Pancreas (tissue), 10 donors: ENCODE measurements around the gene MED8. TPM values are rescaled to one million over a fixed set of nuclear protein-coding genes. Genes with fewer than 3 reads are reported as not detected.

Experiments
- ATAC-seq, 4 donors: fragments of 200-7000 bp; cut with Tn5 transposase; one replicate each; pipeline versions ENCODE4 v1.8.0 to v1.9.1; 2020; ENCODE audit warnings: mild to moderate bottlenecking in 4 of 4, moderate library complexity in 4 of 4
- DNase-seq, 6 donors: peaks; one replicate each; pipeline ENCODE4 v3.0.0-alpha.2; 2020
- FAIRE-seq: peaks from 2 replicates; lab custom pipeline; 2012; peaks lifted over from hg19 to GRCh38; lab: Jason Lieb, UNC
- H3K27ac ChIP-seq, 4 donors: fragments of 200-600 bp; sonication (generic); 1 replicate in 3 of 4; 2 replicates in 1 of 4; pipeline versions ENCODE4 v1.5.0 to v1.8.0; 2020
- H3K27me3 ChIP-seq, 4 donors: fragments of 200-600 bp; one replicate each; pipeline ENCODE4 v1.8.0; 2021
- H3K36me3 ChIP-seq, 3 donors: fragments of 200-600 bp; sonication (generic) in 1 of 3; one replicate each; pipeline versions ENCODE4 v1.5.0 to v1.8.0; 2020 to 2021
- H3K4me1 ChIP-seq, 3 donors: fragments of 200-600 bp; one replicate each; pipeline ENCODE4 v1.8.0; 2021
- H3K4me3 ChIP-seq, 4 donors: fragments of 200-600 bp; sonication (generic) in 2 of 4; one replicate each; pipeline versions ENCODE4 v1.5.0 to v1.8.0; 2020 to 2021
- H3K9me3 ChIP-seq, 4 donors: fragments of 200-600 bp; one replicate each; pipeline ENCODE4 v1.8.0; 2021
- WGBS, 2 donors: extraction: QIAGEN DNeasy Blood & Tissue Kit; methylation state at CpG; one replicate each; pipeline ENCODE4 v1.1.7; 2013; 5-methylcytosine and 5-hydroxymethylcytosine counted together
- intact Hi-C, 3 donors: fragments of 100-400 bp; cut with DNase I; formaldehyde crosslinking; loops; one replicate each; pipeline versions ENCODE4 v1.11.1 to v1.14.2; 2022
- polyA plus RNA-seq, 2 donors: library from polyadenylated mRNA; stranded (reverse); fragments of 200-250 nt; gene quantifications; one replicate each; pipeline ENCODE4 v1.2.3, GENCODE V29; 2013
- total RNA-seq, 6 donors: library from RNA; stranded (reverse); fragmentation: NEBNext Ultra II Directional in 4 of 6; extraction: Animal tissue kit (Norgen Biotek cat#: 25700) in 4 of 6; gene quantifications; one replicate each; pipeline versions ENCODE4 v1.2.1 to v1.2.4, GENCODE V29; 2021 to 2023
- TF ChIP-seq, protein P1 (sequence below), 4 donors: fragments of 200-600 bp; sonication (generic) in 3 of 4; IDR thresholded peaks; one replicate each; pipeline versions ENCODE4 v1.5.0 to v1.8.0; 2021; ENCODE audit warnings: antibody characterized with exemption in 4 of 4
- donor health status: healthy with polysubstance abuse.
- donor health status: DM: no; HTN: no; CAD: no; lungs with moderate emphysema.
- donor health status: DM: no; HTN: no; CAD: no.
- donor health status: control.
- donor health status: control.
- donor health status: Bipolar disorder and iron deficiency.
- donor health status: DM: yes; HTN: yes; CAD: no.
- donor health status: DM: no; HTN: no; CAD: no.
- donor health status: DM: no; HTN: no; CAD: no.
- donor health status: DM: yes; HTN: yes; CAD: no.

MED8 gene, protein sequence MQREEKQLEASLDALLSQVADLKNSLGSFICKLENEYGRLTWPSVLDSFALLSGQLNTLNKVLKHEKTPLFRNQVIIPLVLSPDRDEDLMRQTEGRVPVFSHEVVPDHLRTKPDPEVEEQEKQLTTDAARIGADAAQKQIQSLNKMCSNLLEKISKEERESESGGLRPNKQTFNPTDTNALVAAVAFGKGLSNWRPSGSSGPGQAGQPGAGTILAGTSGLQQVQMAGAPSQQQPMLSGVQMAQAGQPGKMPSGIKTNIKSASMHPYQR
- total RNA-seq (10 to 100 TPM; 13.5 to 22.6 (median 16.6) TPM), polyA plus RNA-seq (10 to 100 TPM; 15.3 to 24.8 TPM)

DNA sequence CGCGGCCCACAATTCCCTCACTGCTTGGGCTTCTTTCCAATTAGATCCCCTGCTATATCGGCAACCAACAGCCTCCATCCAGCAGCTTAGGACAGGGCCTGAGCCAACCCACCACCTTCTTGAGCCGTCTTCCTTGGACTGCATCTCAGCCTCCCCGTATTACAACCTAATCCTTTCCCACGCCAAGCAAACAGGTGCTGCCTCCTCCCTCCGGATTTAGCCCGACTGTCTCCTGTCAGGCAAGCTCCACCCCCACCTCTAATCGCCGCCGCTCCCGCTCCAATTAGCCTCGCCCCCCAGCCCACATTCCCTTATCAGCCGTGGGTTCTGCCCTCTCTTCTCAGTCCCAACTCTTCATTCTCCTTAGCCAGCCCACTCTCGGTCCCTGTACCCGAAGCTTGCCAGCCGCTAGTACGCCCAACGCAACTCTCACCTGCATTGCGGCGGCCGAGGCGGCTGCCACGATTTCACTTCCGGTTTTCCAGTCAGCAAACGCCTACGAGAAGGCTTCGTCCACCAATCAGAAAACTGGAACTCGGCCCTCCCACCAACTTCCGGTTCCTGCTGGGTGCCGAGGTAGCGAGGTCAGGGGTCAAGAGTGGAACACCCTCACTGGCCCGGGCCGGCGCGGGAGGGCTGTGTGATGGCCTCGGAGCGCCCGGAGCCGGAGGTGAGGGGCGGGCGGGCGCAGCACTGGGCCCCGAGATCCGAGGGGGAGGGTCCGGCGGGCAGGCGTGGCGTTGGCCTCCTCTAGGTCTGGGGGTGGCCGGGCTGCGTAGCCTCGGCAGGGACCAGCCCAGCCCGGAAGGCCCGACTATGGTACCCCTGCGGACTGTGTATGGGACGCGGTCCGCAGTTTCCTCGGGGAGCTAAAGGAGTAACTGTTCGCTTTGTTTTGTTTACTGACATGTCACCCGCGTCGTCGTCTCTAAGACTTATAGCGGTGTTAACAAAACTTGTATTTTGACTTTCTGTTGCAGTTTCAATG is at the start of gene MED8, which contains the start of gene SZT2:
Gene MED8, minus strand, starts transcription at position 475 of the 988 bp plus-strand sequence. Its CDS starts 36 bp downstream, at position 439.
Gene SZT2, plus strand, starts transcription at position 574 of the 988 bp plus-strand sequence. Its CDS starts 70 bp downstream, at position 644.
- Histone ChIP-seq H3K9me3 (no peaks in the 10 kb centered on the region), H3K4me1 (peaks cover 8 to 24% (median 18%) of the 10 kb centered on the region in 3 donors), H3K27ac (peak within 1 kb of the TSS; percentile 70 to 78 (median 76)), H3K36me3 (peaks cover 13 to 21% (median 17%) of the 10 kb centered on the region in 3 donors), H3K4me3 (peak within 1 kb of the TSS; percentile 87 to 96 (median 92)), H3K27me3 (no peaks in the 10 kb centered on the region)
- ATAC-seq (peak; percentile 99), DNase-seq (peak; percentile 91 to 97 (median 95)), FAIRE-seq (no peak)
- TF ChIP-seq, protein P1, sequence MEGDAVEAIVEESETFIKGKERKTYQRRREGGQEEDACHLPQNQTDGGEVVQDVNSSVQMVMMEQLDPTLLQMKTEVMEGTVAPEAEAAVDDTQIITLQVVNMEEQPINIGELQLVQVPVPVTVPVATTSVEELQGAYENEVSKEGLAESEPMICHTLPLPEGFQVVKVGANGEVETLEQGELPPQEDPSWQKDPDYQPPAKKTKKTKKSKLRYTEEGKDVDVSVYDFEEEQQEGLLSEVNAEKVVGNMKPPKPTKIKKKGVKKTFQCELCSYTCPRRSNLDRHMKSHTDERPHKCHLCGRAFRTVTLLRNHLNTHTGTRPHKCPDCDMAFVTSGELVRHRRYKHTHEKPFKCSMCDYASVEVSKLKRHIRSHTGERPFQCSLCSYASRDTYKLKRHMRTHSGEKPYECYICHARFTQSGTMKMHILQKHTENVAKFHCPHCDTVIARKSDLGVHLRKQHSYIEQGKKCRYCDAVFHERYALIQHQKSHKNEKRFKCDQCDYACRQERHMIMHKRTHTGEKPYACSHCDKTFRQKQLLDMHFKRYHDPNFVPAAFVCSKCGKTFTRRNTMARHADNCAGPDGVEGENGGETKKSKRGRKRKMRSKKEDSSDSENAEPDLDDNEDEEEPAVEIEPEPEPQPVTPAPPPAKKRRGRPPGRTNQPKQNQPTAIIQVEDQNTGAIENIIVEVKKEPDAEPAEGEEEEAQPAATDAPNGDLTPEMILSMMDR (IDR thresholded peaks at IDR 0.05): no peak
- intact Hi-C loops: no loop called here
- WGBS, 2 donors: 0 to 1% methylated on average over 63 to 65 of the region's 65 CpGs

DNA sequence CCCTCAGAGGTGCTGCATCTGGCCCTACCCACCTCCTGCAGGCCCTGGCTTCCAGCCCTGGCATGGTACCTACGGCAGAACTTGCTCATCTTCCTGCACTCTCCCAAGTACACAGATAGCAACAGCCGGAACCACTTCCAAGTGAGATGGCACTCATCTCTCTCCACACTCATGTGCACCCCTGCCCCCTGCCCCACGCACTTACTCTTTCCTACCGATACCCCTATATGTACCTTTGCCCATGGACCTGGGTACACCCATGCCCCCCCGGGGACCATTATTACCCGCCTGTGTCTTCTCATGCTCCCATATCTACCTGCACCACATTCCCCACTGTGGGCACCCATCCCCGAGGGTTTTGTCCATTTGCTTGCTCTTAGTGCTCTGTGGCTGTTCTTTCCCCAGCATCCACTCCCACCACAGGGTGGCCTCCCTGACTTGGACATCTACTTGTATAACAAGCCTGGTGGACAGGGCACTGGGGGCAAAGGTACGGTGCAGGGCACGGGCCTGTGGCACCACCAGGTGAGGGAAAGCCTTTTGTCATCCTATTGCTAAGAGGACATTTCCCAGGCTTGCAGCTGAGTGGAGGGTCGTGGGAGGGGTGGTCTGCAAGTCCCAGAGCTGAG is 49.5 kb upstream of the MED8 start:
- intact Hi-C loops: no loop called here
- no peaks in the 10 kb centered on the region for H3K27me3 ChIP-seq
- H3K27ac ChIP-seq: no peak overlapping the region
- FAIRE-seq (no peak), DNase-seq (peak in 2 of 6 donors; percentile 15 to 29), ATAC-seq (no peak)
- no peaks in the 10 kb centered on the region for H3K4me1 ChIP-seq
- H3K4me3 ChIP-seq: no peak overlapping the region
- TF ChIP-seq, protein P1 (IDR thresholded peaks at IDR 0.05): no peak
- 83 to 88% methylated on average over 10 of the region's 10 CpGs for WGBS, 2 donors
- peaks cover 0 to 36% (median 20%) of the 10 kb centered on the region in 3 donors for H3K36me3 ChIP-seq
- H3K9me3 ChIP-seq: no peaks in the 10 kb centered on the region

DNA sequence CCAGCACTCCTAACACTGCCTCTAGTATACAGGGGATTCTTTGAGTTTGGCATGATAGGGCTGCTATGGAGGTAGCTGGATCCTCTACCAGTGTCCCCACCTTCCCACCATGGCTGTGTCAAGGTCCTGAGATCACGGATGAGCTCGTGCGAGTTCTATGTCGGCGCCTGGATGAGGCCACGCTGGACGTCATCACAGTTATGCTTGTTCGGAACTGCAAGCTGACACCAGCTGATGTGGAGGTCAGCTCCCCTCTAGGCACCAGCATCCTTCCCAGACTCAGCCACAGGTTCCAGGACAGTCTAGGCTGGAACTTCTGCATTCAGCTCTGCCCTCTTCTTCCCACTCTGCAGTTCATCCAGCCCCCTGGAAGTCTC is 49.0 kb upstream of the MED8 start:
- Histone ChIP-seq H3K4me1 (no peaks in the 10 kb centered on the region), H3K36me3 (peaks cover 0 to 36% (median 16%) of the 10 kb centered on the region in 3 donors), H3K27me3 (no peaks in the 10 kb centered on the region), H3K9me3 (no peaks in the 10 kb centered on the region), H3K4me3 (no peak overlapping the region), H3K27ac (no peak overlapping the region)
- TF ChIP-seq, protein P1 (IDR thresholded peaks at IDR 0.05): no peak
- ATAC-seq (no peak), FAIRE-seq (no peak), DNase-seq (peak in 1 of 6 donors; percentile 18)
- intact Hi-C loops: no loop called here
- 95 to 98% methylated on average over 8 of the region's 8 CpGs for WGBS, 2 donors

DNA sequence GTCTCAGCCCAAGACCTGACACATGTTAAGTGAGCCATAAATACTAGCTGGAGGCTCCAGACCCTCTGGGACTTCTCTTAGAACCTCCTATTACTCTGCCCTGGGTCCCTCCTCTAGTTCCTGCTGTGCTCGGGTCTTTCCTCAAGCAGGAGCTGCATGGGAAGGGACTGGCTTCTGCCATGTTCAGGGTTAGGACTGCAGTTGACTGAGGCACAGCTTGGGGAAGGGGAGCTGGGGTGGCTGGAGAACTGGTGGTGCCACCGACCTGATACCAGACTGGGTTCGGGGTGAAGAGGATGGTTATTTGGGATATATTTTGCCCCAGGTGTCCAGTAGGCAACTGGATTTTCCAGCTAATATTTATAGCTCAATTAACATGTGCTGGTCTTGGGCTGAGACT is 48.4 kb upstream of the MED8 start:
- no peaks in the 10 kb centered on the region for H3K27me3 ChIP-seq
- H3K4me1 ChIP-seq: no peaks in the 10 kb centered on the region
- intact Hi-C loops: no loop called here
- peaks cover 0 to 37% (median 11%) of the 10 kb centered on the region in 3 donors for H3K36me3 ChIP-seq
- TF ChIP-seq, protein P1 (IDR thresholded peaks at IDR 0.05): no peak
- ATAC-seq (no peak), FAIRE-seq (no peak), DNase-seq (peak in 1 of 6 donors; percentile 3)
- H3K4me3 ChIP-seq: no peak overlapping the region
- no peaks in the 10 kb centered on the region for H3K9me3 ChIP-seq
- whole genome bisulfite sequencing, 2 donors: 92 to 93% methylated on average over 3 of the region's 3 CpGs
- H3K27ac ChIP-seq: no peak overlapping the region
